Right cardiac atrium (tissue), 5 donors: ENCODE data around the gene R3HCC1L. TPM values are rescaled to one million over a fixed set of nuclear protein-coding genes. Genes with fewer than 3 reads are reported as not detected.

ENCODE experiments used
- ATAC-seq, 2 donors: fragments of 200-7000 bp; cut with Tn5 transposase; one replicate each; pipeline versions ENCODE4 v1.8.0 to v1.9.1; 2020; ENCODE audit warnings: moderate library complexity in 2 of 2, mild to moderate bottlenecking in 1 of 2
- DNase-seq, 3 donors: peaks; one replicate each; pipeline ENCODE4 v3.0.0-alpha.2; 2020
- H3K27ac ChIP-seq: one replicate; pipeline ENCODE4 v1.5.1; 2013; ENCODE audit warnings: mild to moderate bottlenecking, low read length, control low read depth, moderate library complexity
- H3K27me3 ChIP-seq: one replicate; pipeline ENCODE4 v1.6.1; 2013; ENCODE audit not compliant: control insufficient read depth, insufficient read depth
- H3K4me1 ChIP-seq: one replicate; pipeline ENCODE4 v1.6.1; 2013; ENCODE audit warnings: low read length; ENCODE audit not compliant: control insufficient read depth, insufficient read depth
- H3K4me3 ChIP-seq: one replicate; pipeline ENCODE4 v1.5.1; 2013; ENCODE audit warnings: low read length, control low read depth
- H3K9me3 ChIP-seq: one replicate; pipeline ENCODE4 v1.6.1; 2013; ENCODE audit warnings: low read length; ENCODE audit not compliant: control insufficient read depth
- WGBS: extraction: QIAGEN DNeasy Blood & Tissue Kit; methylation state at CpG from one replicate; pipeline ENCODE4 v1.1.7; 2013; 5-methylcytosine and 5-hydroxymethylcytosine counted together
- intact Hi-C, 4 donors: fragments of 100-400 bp; cut with DNase I; formaldehyde crosslinking; loops; one replicate each; pipeline versions ENCODE4 v1.11.0 to v1.14.0; 2022 to 2023
- polyA plus RNA-seq: library from polyadenylated mRNA; stranded (reverse); fragments of 200-250 nt; gene quantifications from one replicate; pipeline ENCODE4 v1.2.3, GENCODE V29; 2013
- total RNA-seq, 4 donors: library from RNA; stranded (reverse); fragmentation: NEBNext Ultra II Directional; extraction: Animal tissue kit (Norgen Biotek cat#: 25700); gene quantifications; one replicate each; pipeline ENCODE4 v1.2.1, GENCODE V29; 2021
- donor health status: healthy with polysubstance abuse.
- donor health status: DM: no; HTN: yes; CAD: no.
- donor health status: DM: no; HTN: no; CAD: no.
- donor health status: DM: no; HTN: yes; CAD: no; lungs with severe emphysema.
- donor health status: DM: yes; HTN: yes; CAD: no.

Gene R3HCC1L
- total and polyA plus RNA-seq, 5 donors, result 4.6 to 6.4 (median 6.4) TPM

DNA sequence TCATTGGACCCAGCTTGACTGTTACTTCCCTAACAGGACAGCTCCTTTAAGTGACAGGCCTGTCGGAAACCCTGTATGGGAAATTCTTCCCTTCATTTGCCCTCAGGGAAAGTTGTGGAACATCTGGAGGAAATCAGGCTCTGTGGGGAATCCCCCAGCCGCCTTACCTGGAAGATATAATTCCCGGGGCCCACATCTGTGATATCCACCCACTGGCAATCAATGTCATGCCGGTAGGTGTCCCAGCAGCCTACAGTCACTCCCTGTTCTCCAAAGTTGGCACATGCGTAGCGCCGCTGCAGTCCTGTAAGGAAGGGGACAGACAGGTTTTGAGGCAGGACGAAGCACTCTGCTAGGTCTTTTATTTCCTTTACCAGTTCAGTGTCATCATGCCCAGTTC lies 116.9 kb downstream of the R3HCC1L start:
- 77% methylated on average over 8 of the region's 8 CpGs for WGBS
- H3K27me3 ChIP-seq, result no peaks in the 10 kb centered on the region
- ATAC-seq (no peak), DNase-seq (no peak)
- H3K9me3 ChIP-seq, result no peaks in the 10 kb centered on the region
- H3K4me3 ChIP-seq, result no peak overlapping the region
- intact Hi-C loops, result no loop called here
- H3K4me1 ChIP-seq, result no peaks in the 10 kb centered on the region
- no peak overlapping the region for H3K27ac ChIP-seq

DNA sequence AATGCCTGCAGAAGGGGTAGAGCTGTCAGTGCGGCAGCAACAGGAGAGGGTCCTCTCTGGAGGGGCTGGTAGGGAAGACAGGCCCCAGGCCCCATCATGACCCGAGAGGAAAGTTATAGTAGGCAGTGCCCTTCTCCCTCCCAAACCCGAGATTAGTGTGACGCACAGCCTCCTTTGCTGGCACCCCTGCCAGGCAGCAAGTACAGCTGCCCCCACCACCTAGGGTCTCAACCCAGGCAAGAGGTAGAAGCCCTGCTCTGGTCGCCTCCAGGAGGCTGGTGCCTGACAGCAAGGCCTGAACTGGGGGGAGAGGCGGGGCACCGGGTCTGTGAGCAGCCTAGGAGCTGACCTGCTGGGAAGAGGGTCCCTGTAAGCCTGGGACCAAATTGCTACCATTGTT lies 118.0 kb downstream of the R3HCC1L start:
- 90% methylated on average over 7 of the region's 7 CpGs for WGBS
- Histone ChIP-seq H3K4me1 (no peaks in the 10 kb centered on the region), H3K4me3 (no peak overlapping the region), H3K27me3 (no peaks in the 10 kb centered on the region), H3K9me3 (no peaks in the 10 kb centered on the region), H3K27ac (no peak overlapping the region)
- no peak for ATAC-seq
- intact Hi-C loops, result no loop called here
- no peak for DNase-seq

DNA sequence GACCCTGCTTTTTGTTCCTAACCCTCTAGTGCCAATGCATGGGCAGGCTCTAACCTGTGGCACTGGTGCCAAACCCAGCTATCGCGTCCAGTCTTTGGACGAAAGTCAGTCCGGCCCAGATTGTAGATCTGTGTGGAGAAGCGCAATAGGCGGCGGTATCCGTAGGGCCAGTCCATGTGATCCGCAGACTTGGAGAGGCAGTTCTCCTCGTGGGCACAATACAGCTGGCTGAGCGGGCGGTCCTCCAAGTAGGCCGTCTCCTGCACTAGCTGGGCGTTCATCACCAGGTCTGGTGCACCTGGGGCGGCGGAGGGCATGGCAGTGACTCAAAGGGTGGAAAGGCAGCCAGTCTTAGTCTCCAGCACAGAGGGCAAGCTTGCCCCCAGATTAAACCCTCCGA lies 119.0 kb downstream of the R3HCC1L start:
- no peaks in the 10 kb centered on the region for H3K27me3 ChIP-seq
- no peak overlapping the region for H3K27ac ChIP-seq
- ATAC-seq, result no peak
- no peak overlapping the region for H3K4me3 ChIP-seq
- H3K9me3 ChIP-seq, result no peaks in the 10 kb centered on the region
- no peaks in the 10 kb centered on the region for H3K4me1 ChIP-seq
- no peak for DNase-seq
- intact Hi-C loops, result no loop called here
- 90% methylated on average over 17 of the region's 17 CpGs for WGBS

DNA sequence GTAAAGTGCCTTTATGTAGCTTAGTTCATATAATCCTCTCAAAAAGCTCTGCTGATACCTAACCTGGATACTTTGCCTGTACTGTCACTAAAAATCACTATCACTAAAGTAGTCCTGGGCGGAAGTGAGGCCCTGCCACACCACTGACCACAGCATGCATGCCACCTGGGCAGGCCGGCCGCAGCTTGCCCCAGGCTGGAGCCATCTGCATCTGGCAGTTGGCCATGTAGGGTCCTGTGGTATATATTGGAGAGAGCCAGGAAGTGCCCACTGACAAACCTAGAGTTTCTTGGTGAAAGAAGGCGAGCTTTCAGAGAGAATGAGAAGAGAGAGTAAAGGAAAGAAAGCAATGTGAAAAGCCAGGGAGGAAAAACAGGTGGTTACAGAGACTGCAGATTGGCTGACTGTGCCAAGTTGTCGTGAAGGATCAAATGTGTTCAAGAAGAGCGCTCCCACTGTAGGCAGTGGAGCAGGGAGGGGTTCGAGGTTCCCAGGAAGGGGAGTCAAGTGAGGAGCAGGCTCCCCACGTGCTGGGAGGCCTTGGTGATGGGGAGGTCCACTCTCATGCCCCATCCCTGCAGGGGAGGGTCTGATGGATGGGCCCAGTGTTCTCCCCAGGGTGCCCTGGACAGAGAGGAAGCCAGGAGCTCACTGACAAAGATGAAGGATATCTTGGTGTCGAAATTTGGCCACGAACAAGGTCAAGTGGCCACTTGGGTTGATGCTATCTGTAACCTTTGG lies 119.9 kb downstream of the R3HCC1L start:
- ATAC-seq, result no peak
- no peaks in the 10 kb centered on the region for H3K27me3 ChIP-seq
- no peak overlapping the region for H3K27ac ChIP-seq
- WGBS, result 84% methylated on average over 10 of the region's 10 CpGs
- H3K4me3 ChIP-seq, result no peak overlapping the region
- DNase-seq, result no peak
- no peaks in the 10 kb centered on the region for H3K4me1 ChIP-seq
- no peaks in the 10 kb centered on the region for H3K9me3 ChIP-seq
- intact Hi-C loops, result no loop called here

DNA sequence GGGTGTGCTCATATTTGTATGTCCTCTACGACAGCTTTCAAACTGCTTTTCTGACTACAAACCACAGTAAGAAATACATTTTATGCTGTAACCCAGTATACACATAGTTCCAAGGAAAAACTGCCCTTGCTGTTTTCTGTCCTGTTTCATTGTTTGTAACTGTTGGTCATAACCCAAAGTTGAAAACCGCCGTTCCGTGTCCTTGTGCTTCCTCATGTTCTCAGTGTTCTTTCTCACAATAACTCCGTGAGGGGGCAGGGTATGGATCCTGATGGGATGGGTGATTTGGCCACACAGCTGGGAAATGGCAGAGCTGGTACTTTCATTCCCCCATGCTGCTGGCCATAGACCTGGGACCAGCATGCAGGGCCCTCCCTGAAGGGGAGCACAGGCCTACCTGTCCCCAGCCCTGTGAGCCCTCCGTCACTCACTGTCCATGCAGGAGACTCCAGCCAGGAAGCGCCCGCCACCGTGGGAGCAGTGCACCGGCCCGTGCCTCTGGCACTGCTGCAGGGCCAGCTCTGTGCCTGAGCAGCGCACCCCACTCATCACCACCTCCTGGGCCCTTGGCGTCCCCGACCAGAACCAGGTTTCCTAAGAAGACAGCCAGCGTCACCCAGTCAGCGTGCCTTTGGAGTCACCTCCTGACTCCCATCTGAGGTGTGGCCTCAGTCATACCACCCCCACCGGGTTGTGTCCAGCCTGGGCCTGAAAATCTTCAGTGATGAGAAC lies 120.9 kb downstream of the R3HCC1L start:
- Histone ChIP-seq H3K27me3 (no peaks in the 10 kb centered on the region), H3K4me3 (no peak overlapping the region), H3K9me3 (no peaks in the 10 kb centered on the region), H3K4me1 (no peaks in the 10 kb centered on the region), H3K27ac (no peak overlapping the region)
- WGBS, result 87% methylated on average over 17 of the region's 17 CpGs
- no peak for DNase-seq
- intact Hi-C loops, result no loop called here
- ATAC-seq, result peak in 1 of 2 donors; percentile 11

DNA sequence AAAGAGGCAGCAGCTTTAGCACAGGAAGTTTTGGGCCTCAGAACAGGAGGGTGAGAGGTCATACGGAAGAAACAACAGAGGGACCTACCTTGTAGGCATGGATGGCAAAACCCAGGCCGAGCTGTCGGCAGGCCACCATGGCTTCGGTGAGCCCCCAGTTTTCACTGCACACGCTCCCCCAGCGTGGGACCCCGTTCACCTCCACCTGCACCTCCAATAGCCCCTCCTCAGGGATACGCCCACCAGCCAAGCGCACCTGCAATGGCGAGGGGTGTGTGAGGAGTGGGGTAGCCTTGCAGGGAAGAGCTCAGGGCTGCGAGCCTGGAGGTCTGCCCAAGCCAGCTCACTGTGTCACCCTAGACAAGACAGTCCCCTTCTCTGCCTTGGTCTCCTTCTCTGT lies 122.2 kb downstream of the R3HCC1L start:
- intact Hi-C loops, result no loop called here
- ATAC-seq (no peak), DNase-seq (no peak)
- WGBS, result 93% methylated on average over 11 of the region's 11 CpGs
- no peaks in the 10 kb centered on the region for H3K9me3 ChIP-seq
- no peak overlapping the region for H3K4me3 ChIP-seq
- no peaks in the 10 kb centered on the region for H3K4me1 ChIP-seq
- no peaks in the 10 kb centered on the region for H3K27me3 ChIP-seq
- no peak overlapping the region for H3K27ac ChIP-seq

DNA sequence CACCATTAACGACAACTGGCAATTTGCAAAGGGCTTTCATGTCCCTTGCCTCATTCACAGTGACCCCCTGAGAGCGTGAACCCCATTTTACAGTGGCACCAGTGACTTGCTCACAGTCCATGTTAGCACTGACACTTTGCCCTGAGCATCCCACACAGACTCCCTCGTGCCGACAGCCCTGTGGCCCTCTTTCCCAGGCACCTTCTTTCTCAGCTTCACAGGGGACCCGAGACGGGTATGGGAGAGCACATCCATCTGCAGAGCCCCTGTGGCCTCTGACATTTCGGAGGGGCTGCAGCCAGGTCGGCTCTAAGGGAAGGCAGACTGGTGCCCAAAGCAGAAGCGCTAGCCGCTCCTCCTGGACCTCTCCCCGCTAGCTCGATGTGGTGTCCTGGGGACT lies 122.7 kb downstream of the R3HCC1L start:
- H3K4me3 ChIP-seq, result no peak overlapping the region
- no peaks in the 10 kb centered on the region for H3K27me3 ChIP-seq
- H3K9me3 ChIP-seq, result no peaks in the 10 kb centered on the region
- intact Hi-C loops, result no loop called here
- ATAC-seq (no peak), DNase-seq (no peak)
- 92% methylated on average over 12 of the region's 12 CpGs for WGBS
- H3K4me1 ChIP-seq, result no peaks in the 10 kb centered on the region
- no peak overlapping the region for H3K27ac ChIP-seq

DNA sequence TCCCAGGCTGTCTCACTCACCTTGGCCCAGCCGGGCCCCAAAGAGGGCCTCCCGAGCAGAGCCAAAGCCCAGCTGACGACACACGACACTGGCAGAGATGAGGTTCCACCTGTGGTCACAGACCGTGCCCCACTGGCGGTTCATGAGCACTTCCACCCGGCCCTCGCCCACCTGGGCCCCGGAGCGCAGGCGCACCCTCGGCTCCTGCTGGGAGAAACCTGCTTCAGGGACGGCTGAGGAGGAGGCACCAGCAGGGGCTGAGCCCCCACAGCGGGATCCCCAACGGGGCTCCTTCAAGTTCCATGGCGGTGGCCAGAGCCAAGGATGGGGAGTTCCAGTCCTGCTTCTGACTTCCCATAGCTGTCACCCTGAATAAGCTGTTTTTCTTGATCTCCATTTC lies 123.5 kb downstream of the R3HCC1L start:
- WGBS, result 93% methylated on average over 16 of the region's 16 CpGs
- no peak for ATAC-seq
- H3K27ac ChIP-seq, result no peak overlapping the region
- no peak overlapping the region for H3K4me3 ChIP-seq
- DNase-seq, result no peak
- no peaks in the 10 kb centered on the region for H3K27me3 ChIP-seq
- intact Hi-C loops, result no loop called here
- H3K4me1 ChIP-seq, result no peaks in the 10 kb centered on the region
- no peaks in the 10 kb centered on the region for H3K9me3 ChIP-seq

DNA sequence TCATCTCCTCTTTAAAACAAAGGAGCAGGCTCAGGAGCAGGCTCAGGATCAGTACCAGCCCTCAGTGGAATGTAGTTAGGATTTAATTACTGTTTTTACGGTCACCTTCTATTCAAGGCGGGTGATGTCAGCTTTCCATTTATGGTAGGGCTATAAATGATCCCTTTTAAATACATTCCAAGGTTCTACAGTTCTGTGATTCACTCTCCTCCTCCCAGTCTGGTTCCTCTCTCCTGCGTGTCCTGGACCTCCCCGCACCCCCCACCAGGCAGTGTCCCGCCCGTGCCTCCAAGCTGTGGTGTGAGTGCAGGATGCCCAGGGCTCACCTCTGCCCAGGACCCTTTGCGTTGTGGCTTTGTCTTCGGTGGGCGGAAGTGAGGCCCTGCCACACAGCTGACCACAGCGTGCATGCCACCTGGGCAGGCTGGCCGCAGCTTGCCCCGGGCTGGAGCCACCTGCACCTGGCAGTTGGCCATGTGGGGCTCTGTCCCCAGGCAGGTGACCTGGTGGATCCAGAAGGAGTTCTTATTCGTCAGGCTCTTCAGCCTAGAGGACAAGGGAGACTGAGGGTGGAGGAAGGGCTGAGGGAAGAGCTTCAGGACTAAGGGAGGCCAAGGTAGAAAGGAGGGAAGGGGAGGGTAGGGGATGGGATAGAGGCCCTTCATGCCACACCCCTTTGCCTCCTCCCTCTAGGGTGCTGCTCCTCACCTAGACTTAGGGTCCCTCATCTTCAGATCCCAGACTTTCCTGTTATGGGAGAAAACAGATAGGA lies 124.4 kb downstream of the R3HCC1L start:
- intact Hi-C loops, result no loop called here
- DNase-seq, result no peak
- Histone ChIP-seq H3K9me3 (no peaks in the 10 kb centered on the region), H3K27me3 (no peaks in the 10 kb centered on the region), H3K27ac (no peak overlapping the region), H3K4me3 (no peak overlapping the region), H3K4me1 (no peaks in the 10 kb centered on the region)
- no peak for ATAC-seq
- WGBS, result 83% methylated on average over 13 of the region's 13 CpGs

DNA sequence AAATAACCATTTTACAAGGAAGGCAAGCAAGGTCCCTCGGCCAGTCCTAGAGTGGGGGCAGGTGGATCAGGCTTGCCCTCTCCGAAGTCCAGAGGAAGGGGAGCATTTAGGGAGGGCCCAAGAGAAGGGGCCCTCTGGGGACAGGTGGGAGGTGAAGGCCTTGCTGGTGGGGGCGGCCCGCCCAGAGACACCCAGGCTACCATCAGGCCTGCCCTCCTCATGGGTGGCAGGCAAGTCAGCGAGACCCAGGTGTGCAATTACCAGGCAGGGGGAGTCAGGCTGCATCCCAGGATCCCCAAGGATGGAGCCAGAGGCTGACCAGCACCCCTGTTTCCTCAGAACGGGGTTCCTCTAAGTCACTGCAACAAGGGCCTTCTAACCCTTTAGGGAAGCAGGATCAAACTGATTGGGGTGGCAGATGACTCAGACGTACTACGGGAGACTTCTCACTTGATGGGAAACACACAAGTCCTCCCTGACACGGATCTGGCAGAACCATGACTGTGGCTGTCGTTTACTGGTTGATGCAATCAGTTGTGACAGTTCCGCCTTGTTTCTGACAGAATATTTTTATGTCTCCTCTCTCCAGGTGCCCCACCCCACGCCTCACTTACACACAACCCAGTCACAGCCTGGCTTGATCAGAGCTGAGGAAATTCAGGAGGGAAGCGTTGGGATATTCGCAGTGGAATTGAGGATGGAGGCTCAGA lies 125.3 kb downstream of the R3HCC1L start:
- Histone ChIP-seq H3K4me1 (no peaks in the 10 kb centered on the region), H3K27ac (no peak overlapping the region), H3K4me3 (no peak overlapping the region), H3K27me3 (no peaks in the 10 kb centered on the region), H3K9me3 (no peaks in the 10 kb centered on the region)
- DNase-seq (no peak), ATAC-seq (no peak)
- 71% methylated on average over 14 of the region's 14 CpGs for WGBS
- intact Hi-C loops, result loop anchor here in 1 of 4 donors (10.0 kb wide), 1 partner anchor 345 kb away; no protein-coding TSS in a partner anchor
